Hepatocyte (in vitro differentiated cells): ENCODE data around the gene ANO3.

Source experiments
- EZH2phosphoT487 ChIP-seq: fragments of 200-600 bp; sonication (generic); IDR thresholded peaks from one replicate; pipeline ENCODE4 v1.6.1; 2018; ENCODE audit warnings: antibody characterized with exemption, mild to moderate bottlenecking, low read depth, moderate library complexity; ENCODE audit not compliant: unreplicated experiment, severe bottlenecking
- TF ChIP-seq, protein P1 (sequence below): fragments of 200-600 bp; sonication (generic); IDR thresholded peaks from 2 replicates; pipeline ENCODE4 v1.5.1; 2016; ENCODE audit warnings: antibody characterized with exemption, mild to moderate bottlenecking; ENCODE audit not compliant: poor library complexity

DNA sequence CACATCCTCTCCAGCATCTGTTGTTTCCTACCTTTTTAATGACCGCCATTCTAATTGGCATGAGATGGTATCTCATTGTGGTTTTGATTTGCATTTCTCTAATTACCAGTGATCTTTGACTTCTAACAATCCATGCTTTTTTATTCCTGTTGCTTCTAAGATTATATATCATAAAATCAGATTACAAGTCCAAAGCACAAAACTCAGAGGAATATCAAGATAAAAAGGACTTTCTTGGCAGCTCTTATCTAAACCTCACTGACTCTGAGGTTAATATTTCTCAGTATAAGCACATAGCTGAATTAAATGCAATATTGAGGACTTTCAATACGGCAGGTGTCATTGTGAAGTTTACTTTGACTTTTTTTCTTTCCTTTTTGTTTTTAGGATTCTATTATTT lies 378.6 kb downstream of the ANO3 start:
- TF ChIP-seq, protein P1, sequence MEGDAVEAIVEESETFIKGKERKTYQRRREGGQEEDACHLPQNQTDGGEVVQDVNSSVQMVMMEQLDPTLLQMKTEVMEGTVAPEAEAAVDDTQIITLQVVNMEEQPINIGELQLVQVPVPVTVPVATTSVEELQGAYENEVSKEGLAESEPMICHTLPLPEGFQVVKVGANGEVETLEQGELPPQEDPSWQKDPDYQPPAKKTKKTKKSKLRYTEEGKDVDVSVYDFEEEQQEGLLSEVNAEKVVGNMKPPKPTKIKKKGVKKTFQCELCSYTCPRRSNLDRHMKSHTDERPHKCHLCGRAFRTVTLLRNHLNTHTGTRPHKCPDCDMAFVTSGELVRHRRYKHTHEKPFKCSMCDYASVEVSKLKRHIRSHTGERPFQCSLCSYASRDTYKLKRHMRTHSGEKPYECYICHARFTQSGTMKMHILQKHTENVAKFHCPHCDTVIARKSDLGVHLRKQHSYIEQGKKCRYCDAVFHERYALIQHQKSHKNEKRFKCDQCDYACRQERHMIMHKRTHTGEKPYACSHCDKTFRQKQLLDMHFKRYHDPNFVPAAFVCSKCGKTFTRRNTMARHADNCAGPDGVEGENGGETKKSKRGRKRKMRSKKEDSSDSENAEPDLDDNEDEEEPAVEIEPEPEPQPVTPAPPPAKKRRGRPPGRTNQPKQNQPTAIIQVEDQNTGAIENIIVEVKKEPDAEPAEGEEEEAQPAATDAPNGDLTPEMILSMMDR, result no peak
- TF ChIP-seq EZH2phosphoT487, result no peak
